T-helper 2 cell treated with Interferon-gamma antibody and Interleukin-4, amounts not matched to agents 5 μg/mL and 100 μg/mL, for 36 hours (primary cell): ENCODE measurements around the gene PCDH9.
"Not testable (repeated sequence)": the region's sequence is repeated elsewhere in the genome, so short reads cannot be mapped to it uniquely, and the experiment has no call there.

Experiments used
- DNase-seq: peaks from one replicate; pipeline ENCODE4 v3.0.0; 2021; ENCODE audit warnings: low spot score
- H3K27ac Mint-ChIP-seq: one replicate; pipeline ENCODE4 v1.8.0; 2021; ENCODE audit warnings: mild to moderate bottlenecking, mixed read lengths
- H3K27me3 Mint-ChIP-seq: one replicate; pipeline ENCODE4 v1.8.0; 2021; ENCODE audit warnings: low read depth, mixed read lengths
- H3K36me3 Mint-ChIP-seq: one replicate; pipeline ENCODE4 v1.8.0; 2021; ENCODE audit warnings: low read depth, mixed read lengths
- H3K4me1 Mint-ChIP-seq: one replicate; pipeline ENCODE4 v1.8.0; 2021; ENCODE audit warnings: low read depth, mixed read lengths
- H3K4me3 Mint-ChIP-seq: one replicate; pipeline ENCODE4 v1.8.0; 2022; ENCODE audit warnings: mild to moderate bottlenecking, moderate library complexity, mixed read lengths
- H3K9me3 Mint-ChIP-seq: one replicate; pipeline ENCODE4 v1.8.0; 2021; ENCODE audit warnings: mixed read lengths

PCDH9 gene

GRCh38 chr13:66807251-66807650, 422.9 kb downstream of the PCDH9 start:
- Mint-ChIP-seq H3K4me1 (no peaks in the 10 kb centered on the region), H3K27ac (no peak overlapping the region), H3K9me3 (no peaks in the 10 kb centered on the region), H3K36me3 (no peaks in the 10 kb centered on the region), H3K4me3 (no peak overlapping the region), H3K27me3 (no peaks in the 10 kb centered on the region)
- DNase-seq, result no peak

DNA sequence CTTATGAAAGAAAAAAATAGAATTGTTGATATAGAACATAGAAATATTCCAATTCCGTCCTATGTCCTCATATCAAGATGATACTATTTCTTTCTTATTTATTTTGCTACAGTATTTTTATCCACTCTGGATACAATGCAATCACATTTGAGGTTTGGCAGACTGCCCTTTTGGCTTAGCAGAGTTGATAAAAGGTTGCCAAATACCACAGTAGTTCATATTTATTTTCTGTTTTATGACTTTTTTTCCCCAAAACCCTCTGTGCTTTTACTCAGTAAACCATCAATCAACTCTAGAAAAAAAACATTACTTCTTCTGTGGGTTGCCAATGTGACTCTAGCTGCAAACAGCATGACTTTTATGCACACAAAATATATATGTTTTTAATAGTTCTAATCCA, 424.5 kb downstream of the PCDH9 start:
- Mint-ChIP-seq H3K4me3 (no peak overlapping the region), H3K27ac (no peak overlapping the region), H3K27me3 (no peaks in the 10 kb centered on the region), H3K9me3 (no peaks in the 10 kb centered on the region), H3K36me3 (no peaks in the 10 kb centered on the region), H3K4me1 (no peaks in the 10 kb centered on the region)
- no peak for DNase-seq

DNA sequence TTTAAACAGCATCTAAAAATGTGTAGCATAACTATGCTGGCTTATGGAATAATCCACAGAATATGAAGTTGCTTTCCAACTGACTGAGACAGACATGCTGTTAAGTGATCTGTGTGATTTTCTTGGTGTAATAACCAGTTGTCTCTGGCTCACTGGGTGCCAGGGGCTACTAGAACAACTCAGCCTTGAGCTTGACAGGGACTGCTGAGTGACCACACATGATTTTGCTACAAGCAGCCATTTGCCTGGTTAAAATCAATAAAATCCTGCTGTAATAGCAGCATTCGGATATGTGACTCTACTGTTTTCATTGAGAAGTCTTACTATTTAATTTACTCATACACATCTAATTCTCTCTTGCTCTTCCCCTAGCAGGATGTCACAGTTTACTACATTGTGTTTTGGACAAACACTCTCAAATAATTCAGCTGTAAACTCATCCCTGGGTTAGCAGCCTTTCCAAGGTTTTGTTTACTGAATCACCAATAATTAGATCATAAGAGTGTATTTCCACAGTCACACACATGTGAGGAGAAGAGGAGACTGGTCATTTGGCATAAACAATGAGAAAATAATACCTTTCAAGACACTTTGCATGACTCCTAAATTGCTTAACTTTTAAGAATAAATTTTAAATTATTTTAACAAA, 426.2 kb downstream of the PCDH9 start:
- Mint-ChIP-seq H3K9me3 (no peaks in the 10 kb centered on the region), H3K27me3 (no peaks in the 10 kb centered on the region), H3K27ac (no peak overlapping the region), H3K36me3 (no peaks in the 10 kb centered on the region), H3K4me3 (no peak overlapping the region), H3K4me1 (no peaks in the 10 kb centered on the region)
- no peak for DNase-seq

DNA sequence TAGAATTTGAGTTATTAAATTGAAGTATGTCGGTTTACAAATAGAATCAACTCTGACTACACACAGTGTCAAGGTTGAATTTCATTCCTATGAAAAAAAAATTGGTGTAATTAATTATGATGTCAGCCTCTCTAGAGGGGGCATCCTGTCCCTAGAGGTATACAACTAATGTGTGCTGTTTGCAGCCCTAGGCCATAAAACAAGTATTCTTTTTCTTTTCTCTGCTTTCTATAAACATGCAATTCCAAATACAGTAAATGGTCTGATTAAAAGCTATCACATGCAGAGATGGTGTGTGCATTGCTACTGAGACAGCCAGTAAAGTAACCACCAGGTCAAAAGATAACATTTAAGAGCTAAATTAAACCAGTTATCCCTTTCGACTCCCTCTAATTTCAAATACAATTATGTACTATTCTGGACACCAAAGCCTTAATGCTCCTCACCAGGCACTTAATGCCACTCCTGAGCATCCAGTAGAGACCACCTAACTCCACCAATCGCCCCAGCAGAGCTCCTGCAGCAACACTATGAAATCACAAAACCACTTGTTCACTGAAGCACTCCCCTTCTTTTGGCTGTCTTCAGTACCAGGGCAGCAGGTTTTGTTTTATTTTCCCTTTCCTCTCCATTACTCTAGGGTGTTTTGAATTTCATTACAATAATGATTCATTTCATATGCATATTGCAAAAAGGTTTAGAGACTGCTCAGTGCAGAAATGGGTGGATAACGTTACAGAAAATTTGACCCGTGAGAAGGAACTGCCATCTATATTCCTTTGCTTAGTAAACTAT, 426.9 kb downstream of the PCDH9 start:
- no peaks in the 10 kb centered on the region for H3K4me1 Mint-ChIP-seq
- H3K9me3 Mint-ChIP-seq, result no peaks in the 10 kb centered on the region
- H3K27ac Mint-ChIP-seq, result no peak overlapping the region
- no peak overlapping the region for H3K4me3 Mint-ChIP-seq
- H3K36me3 Mint-ChIP-seq, result no peaks in the 10 kb centered on the region
- DNase-seq, result no peak
- no peaks in the 10 kb centered on the region for H3K27me3 Mint-ChIP-seq

DNA sequence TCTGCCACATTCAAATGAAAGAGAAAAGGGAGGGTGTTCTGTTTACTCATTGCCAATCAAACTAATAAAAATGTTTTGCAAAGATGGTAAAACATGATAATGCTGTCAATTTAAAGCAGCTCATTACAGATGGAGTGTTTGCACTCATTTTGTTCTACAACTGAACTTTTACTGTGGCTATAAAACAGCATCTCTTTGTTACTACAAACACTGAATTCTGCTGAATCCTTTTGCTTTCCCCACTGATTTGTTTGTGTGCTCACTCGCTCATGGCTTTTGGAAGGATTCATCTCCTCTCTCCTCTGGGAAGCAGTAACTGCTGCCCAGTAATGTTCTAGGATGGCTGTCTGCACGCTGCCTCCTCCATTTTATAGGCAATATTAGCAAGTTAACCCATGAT, 434.5 kb downstream of the PCDH9 start:
- no peak for DNase-seq
- H3K27me3 Mint-ChIP-seq, result no peaks in the 10 kb centered on the region
- H3K27ac Mint-ChIP-seq, result no peak overlapping the region
- no peak overlapping the region for H3K4me3 Mint-ChIP-seq
- no peaks in the 10 kb centered on the region for H3K36me3 Mint-ChIP-seq
- no peaks in the 10 kb centered on the region for H3K9me3 Mint-ChIP-seq
- H3K4me1 Mint-ChIP-seq, result no peaks in the 10 kb centered on the region

DNA sequence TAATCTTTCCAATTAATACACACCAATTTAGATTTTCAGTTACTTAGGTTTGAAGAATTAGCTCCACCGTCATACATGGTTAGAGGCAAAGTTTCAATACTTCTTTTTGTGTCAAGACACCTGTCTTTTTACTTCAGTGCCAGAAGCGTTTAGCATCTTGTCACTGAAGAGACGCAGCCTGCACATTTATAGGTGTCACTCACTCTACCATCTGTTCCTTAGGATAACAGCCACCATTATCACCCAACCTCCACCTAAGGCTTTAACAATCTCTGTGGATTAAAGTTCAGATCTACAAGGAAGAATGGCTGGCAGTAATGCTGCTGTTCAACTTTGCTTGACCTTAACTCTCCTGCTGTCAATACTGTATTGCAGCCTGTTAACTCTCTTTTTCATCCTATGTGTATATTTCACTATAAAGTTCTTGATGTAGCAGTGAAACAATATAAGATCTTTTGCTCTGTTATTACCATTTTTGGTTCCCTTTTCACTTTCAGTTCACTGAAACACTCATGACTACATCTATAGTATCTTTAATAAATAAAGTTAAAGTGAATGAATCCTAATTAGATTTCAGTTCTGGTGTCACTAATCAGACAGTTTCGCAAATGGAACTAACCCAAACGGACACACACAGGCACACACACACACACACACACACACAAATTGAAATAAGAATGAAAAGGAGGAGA, 435.6 kb downstream of the PCDH9 start:
- H3K27me3 Mint-ChIP-seq, result no peaks in the 10 kb centered on the region
- no peaks in the 10 kb centered on the region for H3K4me1 Mint-ChIP-seq
- H3K9me3 Mint-ChIP-seq, result no peaks in the 10 kb centered on the region
- no peaks in the 10 kb centered on the region for H3K36me3 Mint-ChIP-seq
- DNase-seq, result no peak
- H3K4me3 Mint-ChIP-seq, result no peak overlapping the region
- H3K27ac Mint-ChIP-seq, result no peak overlapping the region

DNA sequence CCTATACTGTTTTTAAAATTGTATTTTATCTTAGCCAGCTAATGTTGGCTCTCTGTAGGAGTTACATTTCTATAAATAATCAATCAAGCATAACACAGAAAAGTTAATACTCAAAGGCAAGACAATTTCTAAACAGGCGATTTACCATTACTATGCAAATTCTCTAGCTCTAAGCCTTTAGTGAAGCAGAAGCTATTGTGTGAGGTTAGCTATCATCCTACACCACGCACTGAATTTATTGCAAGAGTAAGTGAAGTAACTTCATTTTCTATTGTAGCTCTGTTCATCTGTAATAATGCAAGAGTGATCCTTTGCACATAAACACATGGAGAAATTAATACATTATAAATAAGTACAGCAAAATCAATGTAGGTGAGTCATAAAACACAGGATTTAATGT, 439.3 kb downstream of the PCDH9 start:
- Mint-ChIP-seq H3K27ac (no peak overlapping the region), H3K27me3 (no peaks in the 10 kb centered on the region), H3K36me3 (no peaks in the 10 kb centered on the region), H3K4me3 (no peak overlapping the region), H3K9me3 (no peaks in the 10 kb centered on the region), H3K4me1 (no peaks in the 10 kb centered on the region)
- no peak for DNase-seq

DNA sequence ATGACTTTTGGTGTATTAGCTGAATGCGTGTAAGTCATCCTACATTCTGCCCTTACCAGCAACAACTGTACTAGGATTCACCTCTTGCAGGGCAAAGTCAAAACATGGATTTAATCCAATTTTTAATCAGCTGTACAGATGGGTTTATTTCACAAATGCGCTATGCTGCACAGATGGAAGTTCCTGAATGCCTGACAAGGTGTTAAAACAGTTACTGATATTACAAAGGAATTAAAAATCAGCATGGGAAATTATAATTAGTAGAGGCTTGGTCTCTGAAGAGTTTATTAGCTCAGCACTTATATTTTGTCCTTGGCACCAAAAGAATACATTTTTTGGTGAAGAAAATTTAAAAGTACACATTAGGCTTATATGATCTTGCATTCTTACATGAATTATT, 448.9 kb downstream of the PCDH9 start:
- H3K36me3 Mint-ChIP-seq, result no peaks in the 10 kb centered on the region
- H3K4me3 Mint-ChIP-seq, result no peak overlapping the region
- H3K27me3 Mint-ChIP-seq, result no peaks in the 10 kb centered on the region
- H3K27ac Mint-ChIP-seq, result no peak overlapping the region
- peaks cover 5% of the 10 kb centered on the region for H3K9me3 Mint-ChIP-seq
- no peaks in the 10 kb centered on the region for H3K4me1 Mint-ChIP-seq
- no peak for DNase-seq

- Mint-ChIP-seq H3K9me3 (peaks cover 5% of the 10 kb centered on the region), H3K27me3 (no peaks in the 10 kb centered on the region), H3K4me1 (no peaks in the 10 kb centered on the region), H3K4me3 (no peak overlapping the region), H3K27ac (no peak overlapping the region), H3K36me3 (no peaks in the 10 kb centered on the region)
- no peak for DNase-seq
Observed at GRCh38 chr13:66780814-66781213, 449.3 kb downstream of the PCDH9 start.

DNA sequence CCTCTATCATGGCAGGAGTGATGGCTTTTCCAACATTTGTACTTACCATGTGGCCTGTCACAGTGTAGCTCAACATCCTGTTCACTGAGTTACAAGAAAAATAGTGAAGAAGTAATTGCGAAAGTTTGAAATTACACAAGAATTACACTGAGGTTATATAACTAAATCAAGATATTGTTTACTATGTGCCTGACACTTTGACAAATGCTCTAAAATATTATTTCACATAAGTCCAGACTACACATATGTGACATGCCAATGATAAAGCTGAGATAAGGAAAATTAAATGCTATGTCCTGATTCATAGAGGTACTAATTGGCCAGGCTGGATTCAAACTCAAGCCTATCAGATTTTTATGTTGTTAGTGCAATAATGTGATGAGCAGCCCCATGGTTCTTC, 451.7 kb downstream of the PCDH9 start:
- Mint-ChIP-seq H3K4me1 (no peaks in the 10 kb centered on the region), H3K27ac (no peak overlapping the region), H3K9me3 (peaks cover 5% of the 10 kb centered on the region), H3K4me3 (no peak overlapping the region), H3K27me3 (no peaks in the 10 kb centered on the region), H3K36me3 (no peaks in the 10 kb centered on the region)
- no peak for DNase-seq

- Mint-ChIP-seq H3K27me3 (no peaks in the 10 kb centered on the region), H3K4me1 (no peaks in the 10 kb centered on the region), H3K36me3 (no peaks in the 10 kb centered on the region), H3K9me3 (peaks cover 5% of the 10 kb centered on the region), H3K4me3 (no peak overlapping the region), H3K27ac (no peak overlapping the region)
- no peak for DNase-seq
Observed at GRCh38 chr13:66775196-66775595, 454.9 kb downstream of the PCDH9 start.

GRCh38 chr13:66774046-66774445, 456.1 kb downstream of the PCDH9 start:
- Mint-ChIP-seq H3K27ac (no peak overlapping the region), H3K9me3 (peaks cover 5% of the 10 kb centered on the region), H3K4me1 (no peaks in the 10 kb centered on the region), H3K27me3 (no peaks in the 10 kb centered on the region), H3K36me3 (no peaks in the 10 kb centered on the region), H3K4me3 (no peak overlapping the region)
- no peak for DNase-seq

- no peaks in the 10 kb centered on the region for H3K27me3 Mint-ChIP-seq
- no peaks in the 10 kb centered on the region for H3K4me1 Mint-ChIP-seq
- no peak overlapping the region for H3K27ac Mint-ChIP-seq
- no peaks in the 10 kb centered on the region for H3K36me3 Mint-ChIP-seq
- no peak overlapping the region for H3K4me3 Mint-ChIP-seq
- DNase-seq, result no peak
- peaks cover 9% of the 10 kb centered on the region for H3K9me3 Mint-ChIP-seq
Observed at GRCh38 chr13:66765559-66765958, 464.6 kb downstream of the PCDH9 start.

- H3K36me3 Mint-ChIP-seq, H3K27ac Mint-ChIP-seq, H3K4me1 Mint-ChIP-seq, H3K27me3 Mint-ChIP-seq, DNase-seq, H3K4me3 Mint-ChIP-seq: not testable (repeated sequence)
- H3K9me3 Mint-ChIP-seq, result peaks cover 23% of the 10 kb centered on the region
Observed at GRCh38 chr13:66760678-66761077, 469.5 kb downstream of the PCDH9 start.
